ENCODE measurements around the gene CLHC1.

DNA sequence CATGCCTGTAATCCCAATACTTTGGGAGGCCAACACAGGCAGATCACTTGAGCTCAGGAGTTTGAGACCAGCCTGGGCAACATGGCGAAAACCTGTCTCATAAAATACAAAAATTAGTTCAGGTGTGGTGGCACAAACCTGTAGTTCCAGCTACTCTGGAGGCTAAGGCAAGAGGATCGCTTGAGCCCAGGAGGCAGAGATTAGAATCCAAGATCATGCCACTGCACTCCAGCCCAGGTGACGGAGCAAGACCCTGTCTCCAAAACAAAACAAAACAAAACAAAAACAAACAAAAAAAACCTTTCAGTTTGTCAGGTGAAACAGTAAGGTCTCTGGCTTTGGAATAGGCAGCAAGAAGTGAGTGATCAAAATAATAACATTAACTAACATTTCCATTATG is 84.6 kb downstream of the CLHC1 start:
- no peak for TF ChIP-seq POLR2A (IDR thresholded peaks at IDR 0.05)
- TF ChIP-seq, protein P1, sequence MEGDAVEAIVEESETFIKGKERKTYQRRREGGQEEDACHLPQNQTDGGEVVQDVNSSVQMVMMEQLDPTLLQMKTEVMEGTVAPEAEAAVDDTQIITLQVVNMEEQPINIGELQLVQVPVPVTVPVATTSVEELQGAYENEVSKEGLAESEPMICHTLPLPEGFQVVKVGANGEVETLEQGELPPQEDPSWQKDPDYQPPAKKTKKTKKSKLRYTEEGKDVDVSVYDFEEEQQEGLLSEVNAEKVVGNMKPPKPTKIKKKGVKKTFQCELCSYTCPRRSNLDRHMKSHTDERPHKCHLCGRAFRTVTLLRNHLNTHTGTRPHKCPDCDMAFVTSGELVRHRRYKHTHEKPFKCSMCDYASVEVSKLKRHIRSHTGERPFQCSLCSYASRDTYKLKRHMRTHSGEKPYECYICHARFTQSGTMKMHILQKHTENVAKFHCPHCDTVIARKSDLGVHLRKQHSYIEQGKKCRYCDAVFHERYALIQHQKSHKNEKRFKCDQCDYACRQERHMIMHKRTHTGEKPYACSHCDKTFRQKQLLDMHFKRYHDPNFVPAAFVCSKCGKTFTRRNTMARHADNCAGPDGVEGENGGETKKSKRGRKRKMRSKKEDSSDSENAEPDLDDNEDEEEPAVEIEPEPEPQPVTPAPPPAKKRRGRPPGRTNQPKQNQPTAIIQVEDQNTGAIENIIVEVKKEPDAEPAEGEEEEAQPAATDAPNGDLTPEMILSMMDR (IDR thresholded peaks at IDR 0.05): no peak

Data from testis (tissue), 2 donors.